GM12874 (cell line): Measurements from ENCODE around the gene CDKN3.

Experiments
- TF ChIP-seq, protein P1 (sequence below): IDR thresholded peaks from 2 replicates; pipeline ENCODE4 v1.5.1; 2011; ENCODE audit warnings: low read depth, mild to moderate bottlenecking, control low read depth, low read length, moderate library complexity; ENCODE audit not compliant: insufficient read depth

The CDKN3 gene

GRCh38 chr14:54362759-54363437 is 33.9 kb upstream of the CDKN3 start:
- TF ChIP-seq, protein P1, sequence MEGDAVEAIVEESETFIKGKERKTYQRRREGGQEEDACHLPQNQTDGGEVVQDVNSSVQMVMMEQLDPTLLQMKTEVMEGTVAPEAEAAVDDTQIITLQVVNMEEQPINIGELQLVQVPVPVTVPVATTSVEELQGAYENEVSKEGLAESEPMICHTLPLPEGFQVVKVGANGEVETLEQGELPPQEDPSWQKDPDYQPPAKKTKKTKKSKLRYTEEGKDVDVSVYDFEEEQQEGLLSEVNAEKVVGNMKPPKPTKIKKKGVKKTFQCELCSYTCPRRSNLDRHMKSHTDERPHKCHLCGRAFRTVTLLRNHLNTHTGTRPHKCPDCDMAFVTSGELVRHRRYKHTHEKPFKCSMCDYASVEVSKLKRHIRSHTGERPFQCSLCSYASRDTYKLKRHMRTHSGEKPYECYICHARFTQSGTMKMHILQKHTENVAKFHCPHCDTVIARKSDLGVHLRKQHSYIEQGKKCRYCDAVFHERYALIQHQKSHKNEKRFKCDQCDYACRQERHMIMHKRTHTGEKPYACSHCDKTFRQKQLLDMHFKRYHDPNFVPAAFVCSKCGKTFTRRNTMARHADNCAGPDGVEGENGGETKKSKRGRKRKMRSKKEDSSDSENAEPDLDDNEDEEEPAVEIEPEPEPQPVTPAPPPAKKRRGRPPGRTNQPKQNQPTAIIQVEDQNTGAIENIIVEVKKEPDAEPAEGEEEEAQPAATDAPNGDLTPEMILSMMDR, result no peak

DNA sequence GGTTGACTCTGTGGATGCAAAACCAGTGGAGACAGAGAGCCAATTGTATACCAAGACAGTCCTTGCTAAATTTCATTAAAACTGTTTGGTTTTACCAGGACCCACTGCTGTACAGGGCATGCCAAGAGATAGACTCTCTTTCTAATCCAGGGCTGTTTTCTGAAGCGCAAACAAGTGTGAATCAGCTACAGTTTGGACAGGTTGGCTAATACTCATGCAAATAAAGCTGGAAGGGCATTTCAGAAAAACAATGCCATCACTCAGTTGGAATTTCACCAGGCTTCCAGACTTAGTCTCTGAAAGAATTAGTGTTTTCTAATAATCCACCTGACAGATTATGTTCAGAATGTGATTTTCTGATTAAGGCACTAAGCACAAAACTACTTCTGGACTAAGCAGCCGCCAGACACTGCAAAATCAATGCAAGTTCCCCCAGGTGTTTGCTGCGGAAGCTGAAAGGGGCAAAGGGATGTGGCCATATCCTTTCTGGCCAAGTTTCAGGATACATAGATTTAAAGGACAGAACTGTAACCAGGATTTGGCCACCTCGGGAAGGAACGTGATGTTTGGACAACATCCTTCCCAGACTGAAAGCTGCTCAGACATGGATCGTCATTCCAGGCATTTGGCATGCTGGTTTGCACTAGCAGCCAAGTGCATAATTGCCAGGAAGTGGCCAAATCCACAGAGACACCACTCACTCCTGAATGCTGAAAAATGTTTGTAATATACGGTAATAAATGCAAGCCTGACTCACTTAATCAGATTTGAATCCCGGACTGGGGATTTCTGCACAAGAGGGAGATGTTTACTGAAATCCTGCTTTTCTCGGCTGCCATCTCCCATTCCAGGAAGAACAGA is 32.0 kb upstream of the CDKN3 start:
- TF ChIP-seq, protein P1, result no peak

DNA sequence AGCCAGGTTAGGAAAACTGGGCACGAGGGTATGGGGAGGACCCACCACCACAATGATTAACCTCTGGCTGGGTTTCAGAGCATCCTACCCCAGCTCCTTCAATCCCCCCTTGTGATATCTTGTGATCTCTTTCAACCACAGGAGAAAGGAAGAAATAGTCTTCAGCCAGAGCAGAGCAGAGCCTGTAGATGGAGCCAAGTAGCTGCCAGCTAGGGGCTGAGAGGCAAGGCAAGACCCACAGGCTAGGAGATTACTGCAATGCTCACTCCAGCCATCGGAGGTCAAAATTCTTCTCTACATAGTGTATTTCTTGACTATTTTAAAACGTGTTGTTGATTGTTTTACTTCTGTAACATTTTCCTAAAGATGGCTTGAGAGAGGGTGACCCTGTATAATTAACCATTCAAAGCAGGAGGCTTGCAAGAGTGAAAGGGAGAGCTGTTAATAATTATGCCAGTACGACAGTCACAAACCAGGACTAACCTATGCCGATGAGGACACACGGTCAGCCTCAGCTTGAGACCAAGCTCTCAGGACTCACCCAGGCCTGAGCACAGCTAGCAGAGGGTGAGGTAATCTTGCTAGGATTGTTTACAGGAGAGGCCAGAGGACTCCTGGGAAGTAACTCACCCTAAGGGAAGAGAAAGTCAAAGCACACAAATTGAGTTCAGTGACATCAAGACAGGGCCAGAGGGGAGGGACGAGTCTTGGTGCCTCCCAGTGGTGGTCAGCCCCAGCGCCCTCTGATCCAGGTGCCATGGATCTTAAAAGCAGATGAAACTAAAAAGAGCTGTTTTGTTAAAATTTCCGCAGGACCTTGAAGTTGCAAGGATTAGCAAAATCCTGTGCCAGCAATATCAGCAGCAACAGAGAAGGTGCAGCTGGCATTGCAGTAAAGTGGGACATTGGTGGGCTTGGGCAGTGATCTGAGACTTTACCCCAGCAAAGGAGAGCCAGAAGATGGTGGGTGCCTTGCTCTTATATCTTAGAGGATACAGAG is 29.8 kb upstream of the CDKN3 start:
- TF ChIP-seq, protein P1, result peak; percentile 43

- TF ChIP-seq, protein P1, result no peak
These were observed 28.5 kb upstream of the CDKN3 start for GRCh38 chr14:54368291-54368690.

GRCh38 chr14:54369343-54369742 is 27.5 kb upstream of the CDKN3 start:
- TF ChIP-seq, protein P1, result no peak

DNA sequence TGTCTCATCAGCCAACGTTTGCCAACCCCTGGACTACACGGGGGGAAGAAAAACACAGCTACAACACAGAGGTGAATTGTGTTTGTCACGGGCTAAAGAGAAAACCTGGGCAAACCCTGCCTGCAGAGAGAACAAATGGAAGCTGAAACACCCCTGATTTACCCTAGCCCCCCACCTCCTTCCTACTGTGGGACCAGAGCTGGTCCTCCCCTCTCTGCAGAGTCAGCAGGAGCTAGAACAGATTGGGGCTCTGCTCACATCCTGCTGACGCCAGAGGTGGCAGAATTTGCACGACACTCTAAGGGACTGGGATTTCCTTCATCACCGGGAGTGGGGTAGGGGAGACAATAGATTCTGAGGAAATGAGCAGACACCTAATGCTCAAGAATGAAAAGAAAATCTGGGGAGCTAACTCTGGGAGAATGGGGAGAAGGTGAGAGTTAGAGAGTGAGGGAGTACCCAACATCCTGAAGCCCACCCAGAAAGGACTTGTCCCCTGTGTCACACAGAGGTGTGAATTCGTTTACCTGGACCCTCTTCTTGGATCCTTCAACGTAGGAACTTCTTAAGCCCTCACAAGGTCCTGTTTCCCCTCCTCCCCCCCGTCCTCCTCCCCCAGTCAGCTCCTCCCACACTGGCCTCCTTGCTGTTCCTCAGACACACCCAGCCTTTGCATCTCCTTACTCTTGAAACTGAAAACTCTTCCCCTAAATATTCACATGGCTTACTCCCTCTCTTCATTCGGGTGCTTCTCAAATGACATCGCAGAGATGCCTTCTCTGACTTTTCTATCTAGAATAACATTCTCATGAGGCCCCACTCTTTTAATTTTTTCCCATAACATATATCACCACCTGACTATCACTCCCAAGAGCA is 26.2 kb upstream of the CDKN3 start:
- TF ChIP-seq, protein P1, result no peak
